G401.6 (cell line): ENCODE measurements around the gene IQCN.

Experiments
- FAIRE-seq: peaks from 2 replicates; lab custom pipeline; 2012; peaks lifted over from hg19 to GRCh38; lab: Jason Lieb, UNC

Gene IQCN

GRCh38 chr19:18287836-18288772 lies 13.9 kb upstream of the IQCN start:
- FAIRE-seq, result no peak

DNA sequence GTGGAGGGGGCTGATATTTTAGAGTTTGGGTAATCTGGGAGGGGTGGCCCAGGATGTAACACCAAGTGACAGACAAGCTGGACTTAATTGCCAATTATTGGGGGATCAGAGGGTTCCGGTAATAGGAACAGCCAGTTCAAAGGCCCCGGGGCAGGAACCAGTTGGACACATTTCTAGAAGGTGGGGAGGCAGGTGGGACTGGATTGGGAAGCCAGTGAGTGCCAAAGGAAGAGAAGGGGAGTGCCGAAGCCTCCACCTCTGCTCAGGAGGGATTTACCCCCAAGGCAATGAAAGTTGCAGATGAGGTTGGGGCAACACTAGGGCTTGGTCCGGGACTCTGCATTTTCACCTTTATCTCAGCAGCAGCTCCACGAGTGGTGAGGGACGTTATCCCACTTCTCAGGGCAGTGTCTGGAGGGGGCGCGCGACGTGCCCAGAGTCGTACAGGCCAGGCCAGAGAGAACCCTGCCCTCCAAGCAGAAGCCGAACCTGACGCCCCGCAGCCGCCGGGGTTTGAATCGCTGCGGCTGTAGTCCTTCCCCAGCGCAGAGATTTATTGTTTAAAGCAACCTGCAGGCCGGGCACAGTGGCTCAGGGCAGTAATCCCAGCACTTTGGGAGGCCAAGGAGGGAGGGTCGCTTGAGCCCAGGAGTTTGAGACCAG lies 12.9 kb upstream of the IQCN start:
- FAIRE-seq, result no peak

- FAIRE-seq, result peak; percentile 11
Measured at GRCh38 chr19:18284712-18285360, 10.6 kb upstream of the IQCN start.

- no peak for FAIRE-seq
Measured at GRCh38 chr19:18283338-18283737, 9.1 kb upstream of the IQCN start.

GRCh38 chr19:18282788-18283141 lies 8.5 kb upstream of the IQCN start:
- no peak for FAIRE-seq

DNA sequence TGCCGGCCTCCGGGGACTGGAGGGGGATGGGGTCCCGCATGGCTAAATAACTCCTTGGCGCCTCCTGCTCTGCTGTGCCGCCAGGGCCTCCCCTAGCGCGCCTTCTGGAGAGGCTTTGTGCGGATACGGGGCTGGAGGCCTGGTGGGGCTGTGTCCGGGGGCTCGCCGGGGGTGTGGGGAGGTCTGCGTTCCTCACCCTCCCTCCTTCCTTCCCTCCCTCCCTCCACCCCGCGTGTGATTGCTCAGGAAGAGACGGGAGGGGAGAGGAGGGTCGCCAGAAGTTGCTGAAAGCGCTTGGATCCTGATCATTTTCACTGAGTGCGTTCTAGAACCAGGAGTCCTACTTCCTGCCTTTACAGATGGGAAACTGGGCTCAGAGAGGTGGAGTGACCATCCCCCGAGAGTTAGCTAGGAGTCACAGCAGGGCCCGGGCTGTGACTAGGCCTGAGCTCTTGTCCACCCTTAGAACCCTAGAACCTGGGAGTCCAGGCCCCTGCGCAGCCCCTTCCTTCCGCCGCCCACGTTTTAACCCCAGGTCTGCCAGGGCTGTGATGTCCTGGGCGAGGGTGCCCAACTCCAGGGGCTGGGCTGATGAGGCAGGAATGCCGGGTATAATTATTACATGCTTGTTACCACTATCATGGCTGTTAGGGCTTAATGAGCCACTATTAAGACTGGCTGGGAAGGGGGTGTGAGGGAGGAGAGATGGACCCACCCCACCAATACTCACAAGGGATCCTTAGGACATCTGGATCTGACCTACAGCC lies 8.0 kb upstream of the IQCN start:
- no peak for FAIRE-seq

- no peak for FAIRE-seq
Measured at GRCh38 chr19:18281082-18282020, 7.1 kb upstream of the IQCN start, which contains the start of gene JUND. TSS of gene JUND (minus strand) at chr19:18281622. CDS start at chr19:18281484, 138 bp downstream.

DNA sequence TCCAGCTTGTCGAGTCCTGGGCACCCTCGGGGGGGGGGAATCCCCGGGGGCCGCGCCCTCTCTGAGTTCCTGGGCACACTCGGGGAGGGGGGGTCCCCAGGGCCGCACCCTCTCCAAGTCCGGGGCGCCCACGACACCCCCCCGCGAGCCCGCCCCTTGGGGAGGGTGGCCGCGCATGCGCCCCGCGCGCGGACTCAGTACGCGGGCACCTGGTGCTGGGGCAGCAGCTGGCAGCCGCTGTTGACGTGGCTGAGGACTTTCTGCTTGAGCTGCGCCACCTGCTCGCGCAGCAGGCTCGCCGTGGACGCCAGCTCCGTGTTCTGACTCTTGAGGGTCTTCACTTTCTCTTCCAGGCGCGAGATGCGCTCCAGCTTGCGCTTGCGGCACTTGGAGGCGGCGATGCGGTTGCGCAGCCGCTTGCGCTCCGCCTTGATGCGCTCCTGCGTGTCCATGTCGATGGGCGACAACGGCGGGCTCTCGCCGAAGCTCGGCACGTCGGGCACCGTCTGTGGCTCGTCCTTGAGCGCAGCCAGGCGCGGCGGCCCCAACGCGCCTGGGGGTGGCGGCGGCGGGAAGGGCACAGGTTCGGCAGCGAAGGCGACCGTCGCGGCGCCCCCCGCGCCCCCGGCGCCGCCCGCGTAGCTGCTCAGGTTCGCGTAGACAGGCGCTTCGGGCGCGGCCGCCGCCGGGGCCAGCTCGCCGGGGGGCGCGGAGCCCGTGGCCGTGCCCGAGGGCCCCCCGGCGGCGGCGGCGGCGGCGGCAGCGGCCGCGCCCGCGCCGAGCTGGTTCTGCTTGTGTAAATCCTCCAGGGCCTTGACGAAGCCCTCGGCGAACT lies 6.2 kb upstream of the IQCN start:
- FAIRE-seq, result no peak

DNA sequence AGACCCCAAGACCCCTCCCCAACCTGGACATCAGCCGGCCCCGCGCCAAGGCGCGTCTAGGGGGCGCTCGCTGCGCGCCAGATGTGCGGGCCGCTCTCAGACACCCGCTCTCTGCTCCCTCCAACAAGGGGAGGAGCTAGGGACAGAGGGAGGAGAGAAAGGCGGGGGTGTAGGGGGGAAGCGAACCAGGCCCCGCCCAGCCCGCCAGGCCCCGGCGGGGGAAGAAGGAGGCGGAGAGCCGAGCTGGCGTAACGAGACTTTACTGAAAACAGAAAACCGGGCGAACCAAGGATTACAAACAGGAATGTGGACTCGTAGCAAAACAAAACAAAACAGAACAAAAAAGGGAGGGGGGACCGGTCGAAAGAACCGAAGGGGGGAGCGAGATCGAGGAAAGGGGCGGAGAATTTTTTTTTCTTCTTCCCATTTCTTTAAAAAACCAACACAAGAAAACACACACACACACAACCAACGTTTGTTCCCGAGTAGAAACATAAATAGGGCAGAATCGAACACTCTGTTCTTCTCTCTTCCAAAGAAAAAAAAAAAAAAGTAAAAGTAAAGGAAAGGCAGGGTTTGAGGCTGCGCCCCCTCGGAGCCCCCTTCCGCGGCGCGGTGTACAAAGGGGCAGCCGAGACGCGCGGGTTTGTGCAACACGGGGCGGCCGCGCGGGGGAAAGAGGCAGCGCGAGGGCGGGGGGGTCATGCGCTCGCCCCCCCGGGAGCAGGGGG lies 5.4 kb upstream of the IQCN start:
- peak; percentile 95 for FAIRE-seq

GRCh38 chr19:18279266-18279515 lies 4.9 kb upstream of the IQCN start:
- no peak for FAIRE-seq

GRCh38 chr19:18278521-18279265 lies 4.4 kb upstream of the IQCN start:
- no peak for FAIRE-seq

DNA sequence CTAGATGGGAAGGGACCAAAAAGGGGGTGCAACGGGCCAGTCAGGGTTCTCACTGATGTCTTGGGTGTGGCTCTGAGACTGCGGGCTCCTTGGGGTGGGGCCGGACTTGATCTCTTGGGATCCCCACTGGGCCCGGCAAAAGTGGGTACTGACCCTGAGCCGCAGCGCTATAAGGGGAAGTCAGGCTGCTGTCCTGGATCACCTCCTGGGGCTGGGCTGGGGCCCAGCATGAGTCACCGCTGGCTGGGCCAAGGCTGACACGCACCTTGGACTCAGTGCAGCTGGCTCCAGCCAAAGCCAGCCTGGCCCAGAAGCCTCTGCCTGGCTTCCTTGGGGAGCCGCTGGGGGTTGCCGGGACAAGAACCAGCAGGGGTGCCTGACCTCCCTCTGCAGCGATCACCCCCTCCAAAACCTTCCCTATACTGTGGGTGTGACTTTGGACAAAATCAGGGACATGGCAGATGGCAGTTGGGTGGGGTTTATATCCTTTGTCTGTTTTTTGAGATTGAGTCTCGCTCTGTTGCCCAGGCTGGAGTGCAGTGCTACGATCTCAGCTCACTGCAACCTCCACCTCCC lies 617 bp upstream of the IQCN start:
- no peak for FAIRE-seq

GRCh38 chr19:18273561-18274218 lies 562 bp downstream of the IQCN start:
- no peak for FAIRE-seq

- no peak for FAIRE-seq
Measured at GRCh38 chr19:18271433-18271841, 2.8 kb downstream of the IQCN start.

GRCh38 chr19:18270326-18270725 lies 3.9 kb downstream of the IQCN start:
- no peak for FAIRE-seq

DNA sequence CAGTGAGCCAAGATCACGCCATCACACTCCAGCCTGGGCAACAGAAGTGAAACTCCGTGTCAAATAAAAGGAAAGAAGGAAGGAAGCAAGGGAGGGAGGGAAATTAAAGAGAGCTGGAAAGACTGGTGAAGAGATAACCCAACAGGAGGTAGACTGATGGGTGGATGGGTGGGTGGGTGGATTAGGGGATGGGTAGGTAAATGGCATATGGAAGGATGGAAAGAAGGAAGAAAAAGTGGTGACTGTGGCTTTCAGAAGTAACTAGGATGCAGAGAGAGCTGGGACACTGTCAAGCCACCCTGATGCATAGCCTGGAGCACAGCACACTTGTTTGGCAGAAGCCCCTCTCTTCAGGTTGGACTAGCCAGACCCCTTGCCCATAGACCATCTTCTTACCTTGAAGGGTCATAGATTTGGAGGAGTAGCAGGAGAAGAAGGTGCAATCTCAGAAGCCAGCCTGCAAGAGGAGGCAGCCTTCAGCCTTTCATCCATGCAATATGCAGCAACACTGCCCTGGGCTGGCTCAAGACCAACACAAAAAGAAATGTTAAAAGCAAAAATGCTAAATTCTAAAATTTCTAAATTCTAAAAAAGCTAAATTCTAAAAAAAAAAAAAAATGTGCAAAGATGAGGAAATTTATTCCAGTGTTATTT lies 5.1 kb downstream of the IQCN start:
- FAIRE-seq, result no peak
